Osteocyte (in vitro differentiated cells): ENCODE measurements around the gene OPA3. TPM values are rescaled to one million over a fixed set of nuclear protein-coding genes. Genes with fewer than 3 reads are reported as not detected.
A peak's percentile ranks its signal among the peaks of the same experiment; 100 is the strongest.

ENCODE experiments used
- DNase-seq: peaks from one replicate; pipeline ENCODE4 v3.0.0; 2021; ENCODE audit warnings: mixed read lengths; ENCODE audit not compliant: unreplicated experiment; ENCODE audit errors: extremely low spot score
- H3K27ac Mint-ChIP-seq: one replicate; pipeline ENCODE4 v1.8.0; 2021; ENCODE audit warnings: mild to moderate bottlenecking, mixed read lengths; ENCODE audit not compliant: unreplicated experiment
- H3K27me3 Mint-ChIP-seq: one replicate; pipeline ENCODE4 v1.8.0; 2021; ENCODE audit warnings: mixed read lengths; ENCODE audit not compliant: unreplicated experiment
- H3K36me3 Mint-ChIP-seq: one replicate; pipeline ENCODE4 v1.8.0; 2021; ENCODE audit warnings: mixed read lengths; ENCODE audit not compliant: unreplicated experiment
- H3K4me1 Mint-ChIP-seq: one replicate; pipeline ENCODE4 v1.8.0; 2021; ENCODE audit warnings: mixed read lengths; ENCODE audit not compliant: unreplicated experiment
- H3K4me3 Mint-ChIP-seq: one replicate; pipeline ENCODE4 v1.8.0; 2021; ENCODE audit warnings: mild to moderate bottlenecking, moderate library complexity, mixed read lengths; ENCODE audit not compliant: unreplicated experiment
- H3K9me3 Mint-ChIP-seq: one replicate; pipeline ENCODE4 v1.8.0; 2021; ENCODE audit warnings: mixed read lengths; ENCODE audit not compliant: unreplicated experiment
- CTCF ChIP-seq: fragments of 200-600 bp; sonication (generic); IDR thresholded peaks from 2 replicates; pipeline ENCODE4 v1.5.0; 2021; ENCODE audit warnings: antibody characterized with exemption, mild to moderate bottlenecking, moderate library complexity
- total RNA-seq: library from RNA; stranded (reverse); gene quantifications from 2 replicates; pipeline ENCODE4 v1.2.1, GENCODE V29; 2021

The OPA3 gene
- total RNA-seq, 1 donor from 2014 or later: 16.8 TPM

GRCh38 chr19:45518469-45518826 is 66.2 kb downstream of the OPA3 start:
- peaks cover 13% of the 10 kb centered on the region for H3K4me1 Mint-ChIP-seq
- no peak for DNase-seq
- TF ChIP-seq CTCF: no peak
- H3K36me3 Mint-ChIP-seq: peaks cover 19% of the 10 kb centered on the region
- peak overlapping the region; percentile 27 for H3K27ac Mint-ChIP-seq
- no peaks in the 10 kb centered on the region for H3K27me3 Mint-ChIP-seq
- no peaks in the 10 kb centered on the region for H3K9me3 Mint-ChIP-seq
- H3K4me3 Mint-ChIP-seq: no peak overlapping the region

GRCh38 chr19:45517641-45518468 is 66.7 kb downstream of the OPA3 start:
- H3K36me3 Mint-ChIP-seq: peaks cover 17% of the 10 kb centered on the region
- no peaks in the 10 kb centered on the region for H3K27me3 Mint-ChIP-seq

GRCh38 chr19:45517238-45517637 is 67.4 kb downstream of the OPA3 start:
- Mint-ChIP-seq H3K36me3 (peaks cover 17% of the 10 kb centered on the region), H3K4me1 (peaks cover 17% of the 10 kb centered on the region), H3K27ac (no peak overlapping the region), H3K9me3 (no peaks in the 10 kb centered on the region), H3K4me3 (no peak overlapping the region), H3K27me3 (no peaks in the 10 kb centered on the region)
- TF ChIP-seq CTCF: no peak
- DNase-seq: no peak

More at GRCh38 chr19:45517641-45518468, 66.7 kb downstream of the OPA3 start:
- H3K4me3 Mint-ChIP-seq: no peak overlapping the region
- peaks cover 16% of the 10 kb centered on the region for H3K4me1 Mint-ChIP-seq
- no peak for TF ChIP-seq CTCF
- H3K27ac Mint-ChIP-seq: no peak overlapping the region
- no peak for DNase-seq
- no peaks in the 10 kb centered on the region for H3K9me3 Mint-ChIP-seq

GRCh38 chr19:45515807-45516401 is 68.7 kb downstream of the OPA3 start:
- H3K27ac Mint-ChIP-seq: peak overlapping the region; percentile 50
- no peak overlapping the region for H3K4me3 Mint-ChIP-seq
- H3K27me3 Mint-ChIP-seq: no peaks in the 10 kb centered on the region
- TF ChIP-seq CTCF: no peak
- no peak for DNase-seq
- H3K9me3 Mint-ChIP-seq: no peaks in the 10 kb centered on the region
- H3K4me1 Mint-ChIP-seq: peaks cover 25% of the 10 kb centered on the region
- peaks cover 17% of the 10 kb centered on the region for H3K36me3 Mint-ChIP-seq

- peaks cover 28% of the 10 kb centered on the region for H3K4me1 Mint-ChIP-seq
- H3K27me3 Mint-ChIP-seq: no peaks in the 10 kb centered on the region
- H3K27ac Mint-ChIP-seq: peak overlapping the region; percentile 50
- H3K36me3 Mint-ChIP-seq: peaks cover 14% of the 10 kb centered on the region
- no peak for DNase-seq
- H3K9me3 Mint-ChIP-seq: no peaks in the 10 kb centered on the region
- no peak overlapping the region for H3K4me3 Mint-ChIP-seq
- TF ChIP-seq CTCF: no peak
Measured at GRCh38 chr19:45515081-45515624, 69.4 kb downstream of the OPA3 start.
